Karpas-422 (cell line): ENCODE data around the gene SMG1. TPM values are rescaled to one million over a fixed set of nuclear protein-coding genes. Genes with fewer than 3 reads are reported as not detected.

ENCODE experiments used
- DNase-seq: peaks from one replicate; pipeline ENCODE4 v3.0.0-alpha.2; 2015
- H2AFZ ChIP-seq: fragments of 200-600 bp; sonication (generic); 2 replicates; pipeline ENCODE4 v1.6.1; 2014; ENCODE audit warnings: antibody characterized with exemption, low read length, mixed read lengths
- H3K27ac ChIP-seq: fragments of 200-600 bp; sonication (generic); 2 replicates; pipeline ENCODE4 v1.5.1; 2014; ENCODE audit warnings: mild to moderate bottlenecking, low read length, moderate library complexity
- H3K27me3 ChIP-seq: fragments of 200-600 bp; sonication (generic); 2 replicates; pipeline ENCODE4 v1.6.1; 2014; ENCODE audit warnings: low read length, mixed read lengths
- H3K36me3 ChIP-seq: fragments of 200-600 bp; sonication (generic); 2 replicates; pipeline ENCODE4 v1.6.1; 2014; ENCODE audit warnings: low read length, mixed read lengths; ENCODE audit not compliant: insufficient read depth
- H3K4me1 ChIP-seq: fragments of 200-600 bp; sonication (generic); 2 replicates; pipeline ENCODE4 v1.6.1; 2014; ENCODE audit warnings: mild to moderate bottlenecking, low read length, mixed read lengths
- H3K4me2 ChIP-seq: fragments of 200-600 bp; sonication (generic); 2 replicates; pipeline ENCODE4 v1.6.1; 2014; ENCODE audit warnings: low read length, low read depth, mild to moderate bottlenecking; ENCODE audit not compliant: poor library complexity, severe bottlenecking
- H3K4me3 ChIP-seq: fragments of 200-600 bp; sonication (generic); 2 replicates; pipeline ENCODE4 v1.5.1; 2014; ENCODE audit warnings: mild to moderate bottlenecking, antibody characterized with exemption, low read length, mixed read lengths
- H3K79me2 ChIP-seq: fragments of 200-600 bp; sonication (generic); 2 replicates; pipeline ENCODE4 v1.6.1; 2014; ENCODE audit warnings: mild to moderate bottlenecking, low read length, mixed read lengths
- H3K9ac ChIP-seq: fragments of 200-600 bp; sonication (generic); 2 replicates; pipeline ENCODE4 v1.6.0; 2014; ENCODE audit warnings: low read length
- H3K9me2 ChIP-seq: fragments of 200-600 bp; sonication (generic), shearing (Covaris generic); replicated peaks from 2 replicates; pipeline ENCODE4 v1.6.0; 2014; ENCODE audit warnings: mild to moderate bottlenecking, low read length, moderate library complexity; ENCODE audit not compliant: insufficient read depth
- H3K9me3 ChIP-seq: fragments of 300-700, 200-600 bp; sonication (generic); 2 replicates; pipeline ENCODE4 v1.6.1; 2014; ENCODE audit warnings: low read length, mixed read lengths
- H4K20me1 ChIP-seq: fragments of 200-600 bp; sonication (generic); 2 replicates; pipeline ENCODE4 v1.6.1; 2014; ENCODE audit warnings: mild to moderate bottlenecking, antibody characterized with exemption, low read length, low read depth; ENCODE audit not compliant: insufficient read depth
- total RNA-seq: library from RNA; depleted of rRNA; stranded (reverse); fragments of >200 nt; shearing (Covaris generic); gene quantifications from 2 replicates; pipeline ENCODE4 v1.2.3, GENCODE V29; 2014; ENCODE audit warnings: low replicate concordance

SMG1 gene
- total RNA-seq, 1 experiment from 2014 or later, result 91.0 TPM

DNA sequence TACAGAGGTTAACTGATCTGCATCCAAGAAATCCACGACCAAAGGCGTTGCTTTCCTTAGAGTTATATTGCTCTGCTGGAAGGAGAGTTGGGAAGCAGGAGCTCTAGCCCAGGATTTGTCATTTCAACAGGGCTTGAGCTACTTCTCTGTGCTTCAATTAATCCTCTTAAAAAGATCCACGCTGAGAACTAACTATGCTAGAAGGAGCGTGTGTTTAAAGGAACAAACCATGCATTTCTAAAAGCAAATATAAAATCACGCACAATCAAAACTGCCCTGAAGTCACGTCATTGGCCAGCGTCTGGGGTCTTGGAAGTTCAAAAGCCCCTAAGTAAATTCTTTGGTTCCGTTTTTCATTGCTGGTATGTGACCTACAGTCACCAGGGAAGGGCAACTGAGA lies 125.9 kb downstream of the SMG1 start:
- Histone ChIP-seq H3K27ac (peak overlapping the region; percentile 73), H3K9me2 (no peaks in the 10 kb centered on the region), H3K36me3 (peaks cover 43% of the 10 kb centered on the region), H3K79me2 (peaks cover 50% of the 10 kb centered on the region), H3K27me3 (no peaks in the 10 kb centered on the region), H2AFZ (no peak overlapping the region), H3K4me1 (peaks cover 17% of the 10 kb centered on the region), H3K4me3 (peak overlapping the region; percentile 92), H3K9me3 (no peaks in the 10 kb centered on the region), H4K20me1 (peaks cover 22% of the 10 kb centered on the region), H3K9ac (peak overlapping the region; percentile 92), H3K4me2 (peak overlapping the region; percentile 91)
- no peak for DNase-seq

DNA sequence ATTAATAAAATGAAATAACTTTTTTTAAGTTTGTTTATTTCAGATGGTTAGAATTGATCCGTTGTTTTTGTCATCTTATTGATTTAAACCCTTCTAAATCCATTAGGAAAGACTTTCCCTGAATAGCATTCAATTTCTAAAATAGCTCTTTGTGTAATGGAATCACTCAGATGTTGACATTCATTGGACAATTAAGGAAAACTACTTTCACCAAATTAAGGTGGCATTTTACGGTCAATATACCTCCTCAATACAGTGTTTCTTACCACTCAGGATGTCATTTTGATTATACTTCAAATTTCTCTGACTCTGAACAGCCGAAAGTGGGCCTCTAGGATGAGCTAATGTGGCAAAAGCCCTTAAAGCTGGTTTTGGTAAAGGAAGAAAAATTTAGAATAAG lies 126.7 kb downstream of the SMG1 start:
- Histone ChIP-seq H2AFZ (no peak overlapping the region), H3K9me3 (no peaks in the 10 kb centered on the region), H3K27ac (no peak overlapping the region), H3K9me2 (no peaks in the 10 kb centered on the region), H3K36me3 (peaks cover 49% of the 10 kb centered on the region), H3K79me2 (peaks cover 50% of the 10 kb centered on the region), H3K4me3 (peak overlapping the region; percentile 92), H3K4me1 (peaks cover 17% of the 10 kb centered on the region), H3K27me3 (no peaks in the 10 kb centered on the region), H4K20me1 (peaks cover 22% of the 10 kb centered on the region), H3K4me2 (peak overlapping the region; percentile 91), H3K9ac (peak overlapping the region; percentile 92)
- DNase-seq, result no peak

DNA sequence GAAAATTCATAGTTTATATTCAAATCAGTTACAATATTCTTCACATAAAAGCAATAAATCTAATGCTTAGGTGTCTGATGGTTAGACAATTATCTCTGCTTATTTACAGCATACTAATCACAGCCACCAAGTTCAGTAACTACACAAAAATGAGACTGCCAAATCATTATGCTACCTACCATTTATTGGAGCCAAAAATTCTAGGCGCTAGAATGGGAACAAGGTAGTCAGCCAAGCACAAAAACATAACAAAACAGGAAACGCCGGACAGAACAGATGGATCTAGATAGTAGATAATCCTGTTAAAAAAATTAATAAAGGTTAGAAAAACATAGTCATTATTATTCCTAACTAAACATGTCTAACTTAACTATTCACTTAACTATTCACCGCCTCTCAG lies 128.5 kb downstream of the SMG1 start:
- Histone ChIP-seq H2AFZ (no peak overlapping the region), H3K27me3 (no peaks in the 10 kb centered on the region), H3K9me3 (no peaks in the 10 kb centered on the region), H4K20me1 (peaks cover 22% of the 10 kb centered on the region), H3K9me2 (no peaks in the 10 kb centered on the region), H3K79me2 (peaks cover 50% of the 10 kb centered on the region), H3K27ac (no peak overlapping the region), H3K4me2 (no peak overlapping the region), H3K9ac (no peak overlapping the region), H3K4me3 (no peak overlapping the region), H3K36me3 (peaks cover 60% of the 10 kb centered on the region), H3K4me1 (peaks cover 17% of the 10 kb centered on the region)
- no peak for DNase-seq

DNA sequence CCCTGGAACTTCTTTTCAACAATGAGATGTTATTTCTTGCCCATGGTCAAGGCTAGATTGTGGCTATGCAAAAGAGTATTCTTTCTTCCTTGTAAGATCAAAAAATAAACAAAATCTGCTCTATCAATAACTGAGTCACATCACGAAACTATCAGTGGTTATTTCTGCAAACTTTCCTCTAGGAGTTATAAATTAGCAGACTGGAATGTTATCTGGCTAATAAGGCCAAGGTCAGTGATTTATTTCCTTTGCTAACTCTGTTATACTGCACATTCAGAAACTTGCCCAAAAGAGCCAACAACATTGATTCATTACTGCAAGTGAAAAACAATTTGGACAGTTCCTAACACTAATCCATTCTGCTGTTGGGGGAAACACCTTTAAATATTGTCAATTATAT lies 129.8 kb downstream of the SMG1 start:
- no peak overlapping the region for H3K4me3 ChIP-seq
- DNase-seq, result no peak
- H3K9me3 ChIP-seq, result no peaks in the 10 kb centered on the region
- peaks cover 50% of the 10 kb centered on the region for H3K79me2 ChIP-seq
- H3K9me2 ChIP-seq, result no peaks in the 10 kb centered on the region
- no peaks in the 10 kb centered on the region for H3K27me3 ChIP-seq
- H4K20me1 ChIP-seq, result peaks cover 22% of the 10 kb centered on the region
- no peak overlapping the region for H3K9ac ChIP-seq
- no peak overlapping the region for H2AFZ ChIP-seq
- H3K36me3 ChIP-seq, result peaks cover 71% of the 10 kb centered on the region
- peaks cover 14% of the 10 kb centered on the region for H3K4me1 ChIP-seq
- H3K27ac ChIP-seq, result no peak overlapping the region
- no peak overlapping the region for H3K4me2 ChIP-seq

DNA sequence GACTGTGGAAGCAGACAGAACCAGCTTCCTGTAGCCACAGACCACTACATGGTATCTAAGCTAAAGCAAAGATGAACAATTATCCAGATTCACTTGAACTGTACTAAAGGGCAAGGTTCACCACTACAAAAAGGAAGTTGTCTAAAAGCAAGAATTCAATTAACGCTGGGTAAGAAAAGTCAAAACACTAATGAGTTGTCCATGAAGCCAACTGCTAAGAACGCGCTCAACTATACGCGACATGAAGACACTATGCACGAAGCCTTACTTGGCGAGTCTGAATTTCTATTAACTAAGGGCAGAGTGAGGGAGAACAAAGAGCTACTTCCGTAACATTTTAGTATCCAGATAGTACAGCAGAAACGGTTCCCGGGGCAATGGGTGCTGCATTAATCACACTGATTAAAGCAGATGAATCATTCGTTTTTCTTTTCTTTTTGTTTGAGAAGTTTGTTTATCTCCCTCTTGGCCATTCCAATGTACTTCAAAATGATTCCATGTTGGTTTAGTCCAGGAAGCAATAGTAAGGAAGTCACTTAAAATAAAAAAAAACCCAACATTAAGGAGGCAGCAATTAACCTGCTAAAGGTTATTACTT lies 133.3 kb downstream of the SMG1 start:
- peaks cover 72% of the 10 kb centered on the region for H3K36me3 ChIP-seq
- peaks cover 39% of the 10 kb centered on the region for H3K79me2 ChIP-seq
- H4K20me1 ChIP-seq, result peaks cover 25% of the 10 kb centered on the region
- no peaks in the 10 kb centered on the region for H3K9me3 ChIP-seq
- H3K9ac ChIP-seq, result no peak overlapping the region
- H3K4me1 ChIP-seq, result peaks cover 15% of the 10 kb centered on the region
- H3K4me3 ChIP-seq, result no peak overlapping the region
- H3K9me2 ChIP-seq, result no peaks in the 10 kb centered on the region
- no peak overlapping the region for H3K4me2 ChIP-seq
- DNase-seq, result no peak
- no peak overlapping the region for H2AFZ ChIP-seq
- no peaks in the 10 kb centered on the region for H3K27me3 ChIP-seq
- no peak overlapping the region for H3K27ac ChIP-seq

DNA sequence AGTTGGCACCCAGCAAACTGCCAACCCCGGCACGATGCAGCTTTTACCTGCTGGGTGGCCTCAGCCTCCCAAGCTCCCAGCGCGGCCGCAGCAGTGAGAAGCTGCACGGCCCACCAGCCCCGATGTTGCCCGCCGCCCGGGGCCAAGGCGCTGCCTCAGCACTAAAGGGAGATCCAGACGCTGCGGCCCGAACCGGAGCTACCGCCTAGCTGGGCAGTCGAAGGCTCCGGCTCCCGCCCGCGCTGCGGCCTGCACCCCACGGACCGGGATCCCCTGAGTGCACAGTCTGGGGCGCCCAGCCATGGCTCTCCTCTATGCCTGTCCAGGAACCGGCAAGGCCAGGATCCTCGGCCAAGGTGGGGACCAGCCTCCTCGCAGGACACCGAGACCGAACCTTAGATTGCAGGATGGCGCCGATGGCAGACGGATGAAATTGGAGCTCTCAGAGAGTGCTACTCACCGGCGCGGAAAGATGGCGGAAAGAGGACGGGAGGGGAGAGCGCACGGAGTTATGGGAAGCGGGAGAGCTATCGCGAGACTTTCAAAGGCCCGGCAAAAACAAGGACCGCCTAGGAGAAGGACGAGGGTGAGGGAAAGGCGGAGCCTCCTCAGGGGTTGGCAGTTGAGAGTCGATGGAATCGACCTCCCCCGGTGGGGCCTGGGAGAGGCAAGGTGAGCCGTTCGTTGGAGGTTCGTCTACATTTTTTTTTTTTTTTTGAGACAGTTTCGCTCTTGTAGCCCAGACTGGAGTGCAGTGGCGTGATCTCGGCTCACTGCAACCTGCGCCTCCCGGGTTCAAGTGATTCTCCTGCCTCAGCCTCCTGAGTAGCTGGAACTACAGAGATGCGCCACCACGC lies 136.1 kb downstream of the SMG1 start, which contains the start of gene RPS15A:
Gene RPS15A, minus strand, starts transcription at position 485 of the 857 bp plus-strand sequence. CDS start 1,221 bp downstream, outside the sequence.
- H2AFZ ChIP-seq, result no peak within 1 kb of the TSS
- no peaks in the 10 kb centered on the region for H3K9me3 ChIP-seq
- H3K79me2 ChIP-seq, result peaks cover 51% of the 10 kb centered on the region
- DNase-seq, result peak; percentile 99
- H3K9me2 ChIP-seq, result no peaks in the 10 kb centered on the region
- H3K36me3 ChIP-seq, result peaks cover 74% of the 10 kb centered on the region
- peak within 1 kb of the TSS; percentile 73 for H3K4me3 ChIP-seq
- peak within 1 kb of the TSS; percentile 68 for H3K27ac ChIP-seq
- no peaks in the 10 kb centered on the region for H3K27me3 ChIP-seq
- H3K9ac ChIP-seq, result peak within 1 kb of the TSS; percentile 95
- peak within 1 kb of the TSS; percentile 86 for H3K4me2 ChIP-seq
- H4K20me1 ChIP-seq, result peaks cover 49% of the 10 kb centered on the region
- peaks cover 27% of the 10 kb centered on the region for H3K4me1 ChIP-seq

DNA sequence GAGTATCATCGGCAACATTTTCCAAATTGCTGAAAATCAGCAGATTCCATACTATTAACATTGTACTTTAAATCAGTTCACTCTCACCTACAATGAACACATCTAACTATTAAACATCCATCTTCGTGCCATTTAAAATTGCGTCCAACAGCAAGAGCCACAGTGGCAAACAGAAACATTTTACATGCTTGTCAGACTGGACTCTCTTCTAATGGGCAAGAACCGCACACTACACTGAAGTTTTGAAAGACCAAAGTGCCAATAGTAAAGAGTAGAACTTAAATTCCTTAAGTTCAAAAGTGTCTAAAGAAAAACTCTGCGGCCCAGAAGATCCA lies 136.7 kb downstream of the SMG1 start:
- peak overlapping the region; percentile 68 for H3K27ac ChIP-seq
- no peaks in the 10 kb centered on the region for H3K27me3 ChIP-seq
- H2AFZ ChIP-seq, result no peak overlapping the region
- H3K9ac ChIP-seq, result peak overlapping the region; percentile 95
- H3K9me3 ChIP-seq, result no peaks in the 10 kb centered on the region
- no peaks in the 10 kb centered on the region for H3K9me2 ChIP-seq
- peak overlapping the region; percentile 86 for H3K4me2 ChIP-seq
- H3K79me2 ChIP-seq, result peaks cover 57% of the 10 kb centered on the region
- H4K20me1 ChIP-seq, result peaks cover 55% of the 10 kb centered on the region
- peaks cover 27% of the 10 kb centered on the region for H3K4me1 ChIP-seq
- no peak for DNase-seq
- peaks cover 76% of the 10 kb centered on the region for H3K36me3 ChIP-seq
- H3K4me3 ChIP-seq, result peak overlapping the region; percentile 73

DNA sequence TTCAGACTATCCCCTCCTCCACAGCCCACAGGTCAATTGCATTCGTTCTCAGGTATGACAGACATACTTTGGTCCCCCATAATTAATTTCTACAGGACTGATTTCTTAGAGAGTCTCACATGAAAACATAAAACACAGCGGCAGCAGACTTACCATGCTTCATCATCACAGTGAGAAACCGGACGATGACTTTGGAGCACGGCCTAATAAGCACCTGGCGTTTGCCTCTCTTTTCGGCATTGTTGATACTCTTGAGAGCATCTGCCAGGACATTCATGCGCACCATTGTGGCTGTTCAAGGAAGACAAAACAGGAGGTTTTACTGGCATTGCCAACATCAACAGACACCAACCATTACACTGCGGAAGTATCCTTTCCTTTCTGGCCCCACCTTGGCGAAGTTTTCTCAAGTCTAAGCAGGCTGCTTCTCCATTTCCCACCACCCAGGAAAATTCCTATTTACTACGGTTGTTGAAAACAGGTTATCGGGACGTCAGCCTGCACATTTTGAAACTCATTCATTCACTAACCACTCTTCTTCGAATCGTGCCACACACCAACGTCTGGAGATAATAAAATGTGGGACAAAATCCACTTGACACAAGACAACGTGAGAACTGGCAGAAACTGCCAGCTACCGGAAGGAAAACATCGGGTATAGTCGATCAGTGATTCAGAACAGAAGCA lies 137.2 kb downstream of the SMG1 start:
- no peaks in the 10 kb centered on the region for H3K27me3 ChIP-seq
- H3K9me3 ChIP-seq, result no peaks in the 10 kb centered on the region
- peak; percentile 44 for DNase-seq
- peaks cover 75% of the 10 kb centered on the region for H3K36me3 ChIP-seq
- H3K4me1 ChIP-seq, result peaks cover 27% of the 10 kb centered on the region
- H3K9ac ChIP-seq, result peak overlapping the region; percentile 95
- H3K4me3 ChIP-seq, result peak overlapping the region; percentile 73
- H3K79me2 ChIP-seq, result peaks cover 58% of the 10 kb centered on the region
- H2AFZ ChIP-seq, result no peak overlapping the region
- no peaks in the 10 kb centered on the region for H3K9me2 ChIP-seq
- H3K4me2 ChIP-seq, result peak overlapping the region; percentile 86
- peak overlapping the region; percentile 68 for H3K27ac ChIP-seq
- peaks cover 60% of the 10 kb centered on the region for H4K20me1 ChIP-seq
